HCT116 (cell line): ENCODE results near the gene RNF141. TPM values are rescaled to one million over a fixed set of nuclear protein-coding genes. Genes with fewer than 3 reads are reported as not detected.

Source experiments
- ATAC-seq: fragments of 200-7000 bp; cut with Tn5 transposase; 2 replicates; pipeline ENCODE4 v1.9.1; 2020; ENCODE audit warnings: mild to moderate bottlenecking, moderate library complexity
- BruUV-seq: library from RNA; stranded (reverse); fragments of 400-500 nt; replicated peaks from 2 replicates; lab custom pipeline; 2021; lab: Mats Ljungman, UMichigan
- CTCF ChIA-PET: fragments of 300-600 bp; sonication (Branson Sonifier 250); formaldehyde crosslinking; loops from one replicate; lab custom pipeline; 2021; ENCODE audit warnings: antibody characterized with exemption; lab: Charles Lee
- POLR2A ChIA-PET: fragments of 300-600, 350-600 bp; sonication (Branson Sonifier 250); formaldehyde crosslinking; loops from one replicate; lab custom pipeline; 2021; ENCODE audit warnings: antibody characterized with exemption; lab: Charles Lee
- RAD21 ChIA-PET, 2 experiments: fragments of 300-600 bp; sonication (Branson Sonifier 250); formaldehyde crosslinking; loops; one replicate each; lab custom pipeline; 2023; ENCODE audit warnings: low total read pairs in 2 of 2; ENCODE audit not compliant: uncharacterized antibody in 2 of 2, unreplicated experiment in 2 of 2, low non-redundant PET in 1 of 2; lab: Charles Lee
- DNase-seq: peaks from one replicate; pipeline ENCODE4 v3.0.0-alpha.2; 2010; ENCODE audit warnings: low read depth, low spot score
- H2AFZ ChIP-seq: fragments of 200-600 bp; shearing (Covaris generic), sonication (generic); 2 replicates; pipeline ENCODE4 v1.6.1; 2017; ENCODE audit warnings: low read depth, mixed run types, mixed read lengths, antibody characterized with exemption, low read length; ENCODE audit not compliant: poor library complexity, severe bottlenecking
- H3K27ac ChIP-seq: 2 replicates; pipeline ENCODE4 v1.5.1; 2012; ENCODE audit warnings: low read depth, low read length
- H3K27me3 ChIP-seq: fragments of 200-600 bp; sonication (generic); 2 replicates; pipeline ENCODE4 v1.6.1; 2016; ENCODE audit warnings: mixed run types, low read length, mixed read lengths; ENCODE audit not compliant: insufficient read depth
- H3K36me3 ChIP-seq, 2 experiments: fragments of 200-500 bp in 1 of 2; fragments of 200-600 bp in 1 of 2; sonication (Bioruptor generic) in 1 of 2; sonication (generic) in 1 of 2; 2 replicates each; pipeline versions ENCODE4 v1.5.1 to v1.6.1; 2014 to 2016; ENCODE audit warnings: low read length in 2 of 2, inconsistent platforms in 1 of 2, mixed read lengths in 1 of 2, mixed run types in 1 of 2; ENCODE audit not compliant: insufficient read depth in 2 of 2, control insufficient read depth in 1 of 2
- H3K4me1 ChIP-seq, 2 experiments: fragments of 200-600 bp in 1 of 2; sonication (generic) in 1 of 2; 2 replicates each; pipeline versions ENCODE4 v1.5.1 to v1.6.1; 2012 to 2017; ENCODE audit warnings: low read length in 2 of 2, inconsistent platforms in 1 of 2, mild to moderate bottlenecking in 1 of 2, mixed read lengths in 1 of 2, mixed run types in 1 of 2, moderate library complexity in 1 of 2; ENCODE audit not compliant: insufficient read depth in 2 of 2, control insufficient read depth in 1 of 2
- H3K4me2 ChIP-seq: fragments of 200-600 bp; sonication (generic); 2 replicates; pipeline ENCODE4 v1.6.1; 2017; ENCODE audit warnings: mixed run types, low read length, mixed read lengths
- H3K4me3 ChIP-seq, 2 experiments: fragments of 200-600 bp in 1 of 2; sonication (generic) in 1 of 2; replicated peaks in 1 of 2; 2 replicates each; pipeline ENCODE4 v1.5.1; 2011 to 2016; ENCODE audit warnings: low read length in 2 of 2, control low read depth in 1 of 2, low read depth in 1 of 2, mild to moderate bottlenecking in 1 of 2, mixed read lengths in 1 of 2, mixed run types in 1 of 2
- H3K79me2 ChIP-seq: fragments of 200-600 bp; sonication (generic); 2 replicates; pipeline ENCODE4 v1.6.1; 2017; ENCODE audit warnings: mild to moderate bottlenecking, mixed run types, low read length, moderate library complexity, mixed read lengths; ENCODE audit not compliant: insufficient read depth
- H3K9ac ChIP-seq: fragments of 200-600 bp; sonication (generic); 2 replicates; pipeline ENCODE4 v1.6.1; 2016; ENCODE audit warnings: low read length, mixed read lengths
- H3K9me2 ChIP-seq: fragments of 200-600 bp; sonication (generic), shearing (Covaris generic); 2 replicates; pipeline ENCODE4 v1.6.1; 2017; ENCODE audit warnings: mixed run types, mild to moderate bottlenecking, moderate library complexity; ENCODE audit not compliant: insufficient read depth
- H3K9me3 ChIP-seq, 2 experiments: fragments of 200-500 bp in 1 of 2; fragments of 200-600 bp in 1 of 2; sonication (Bioruptor generic) in 1 of 2; sonication (generic) in 1 of 2; 2 replicates each; pipeline ENCODE4 v1.6.1; 2014 to 2017; ENCODE audit warnings: low read length in 2 of 2, mixed read lengths in 2 of 2, inconsistent platforms in 1 of 2, low read depth in 1 of 2, mild to moderate bottlenecking in 1 of 2, mixed run types in 1 of 2, moderate library complexity in 1 of 2; ENCODE audit not compliant: control insufficient read depth in 1 of 2, insufficient read depth in 1 of 2
- H4K20me1 ChIP-seq: fragments of 200-600 bp; sonication (generic), shearing (Covaris generic); 2 replicates; pipeline ENCODE4 v1.6.1; 2017; ENCODE audit warnings: mixed run types, mild to moderate bottlenecking, moderate library complexity; ENCODE audit not compliant: insufficient read depth
- ATF3 ChIP-seq: IDR thresholded peaks from 2 replicates; pipeline ENCODE4 v1.6.1; 2012
- CBX3 ChIP-seq: IDR thresholded peaks from 2 replicates; pipeline ENCODE4 v1.6.1; 2012; ENCODE audit warnings: low read depth
- CTCF ChIP-seq, 3 experiments: fragments of 200-600 bp in 1 of 3; sonication (generic) in 1 of 3; IDR thresholded peaks in 2 of 3; conservative IDR thresholded peaks in 1 of 3; 2 replicates each; pipeline ENCODE4 v1.5.1; 2012 to 2017; ENCODE audit warnings: low read depth in 2 of 3, low read length in 2 of 3, antibody characterized with exemption in 1 of 3, borderline replicate concordance in 1 of 3, control low read depth in 1 of 3, mild to moderate bottlenecking in 1 of 3, mixed read lengths in 1 of 3, mixed run types in 1 of 3, moderate library complexity in 1 of 3; ENCODE audit not compliant: insufficient read depth in 1 of 3
- EGR1 ChIP-seq: IDR thresholded peaks from 2 replicates; pipeline ENCODE4 v1.6.1; 2012; ENCODE audit warnings: low read depth
- ELF1 ChIP-seq: IDR thresholded peaks from 2 replicates; pipeline ENCODE4 v1.6.1; 2012; ENCODE audit warnings: low read depth, borderline replicate concordance
- EZH2phosphoT487 ChIP-seq: fragments of 200-600 bp; IDR thresholded peaks from 2 replicates; pipeline ENCODE4 v1.6.1; 2018; ENCODE audit warnings: antibody characterized with exemption, borderline replicate concordance
- FOSL1 ChIP-seq: IDR thresholded peaks from 2 replicates; pipeline ENCODE4 v1.6.1; 2012; ENCODE audit warnings: low read depth
- JUND ChIP-seq: IDR thresholded peaks from 2 replicates; pipeline ENCODE4 v1.6.1; 2012
- MAX ChIP-seq: IDR thresholded peaks from 2 replicates; pipeline ENCODE4 v1.6.1; 2012
- SIN3A ChIP-seq: IDR thresholded peaks from 2 replicates; pipeline ENCODE4 v1.6.1; 2012; ENCODE audit warnings: low read depth
- SP1 ChIP-seq: IDR thresholded peaks from 2 replicates; pipeline ENCODE4 v1.6.1; 2012; ENCODE audit warnings: low read depth
- TCF7L2 ChIP-seq: IDR thresholded peaks from 2 replicates; pipeline ENCODE4 v1.7.0; 2011; ENCODE audit warnings: borderline replicate concordance, inconsistent platforms; ENCODE audit not compliant: insufficient read depth, insufficient read length; ENCODE audit errors: extremely low read depth
- YY1 ChIP-seq: IDR thresholded peaks from 2 replicates; pipeline ENCODE4 v1.6.1; 2011; ENCODE audit warnings: low read length, low read depth, moderate library complexity, mild to moderate bottlenecking; ENCODE audit not compliant: insufficient replicate concordance; ENCODE audit errors: extremely low read depth
- ZFX ChIP-seq: fragments of 450-650 bp; IDR thresholded peaks from 2 replicates; pipeline ENCODE4 v1.6.1; 2017
- intact Hi-C: fragments of 100-400 bp; cut with micrococcal nuclease; formaldehyde crosslinking; loops from 2 replicates; pipeline ENCODE4 v1.10.0; 2022
- total RNA-seq: library from RNA; stranded (reverse); gene quantifications from one replicate; pipeline ENCODE4 v1.2.1, GENCODE V29; 2021; ENCODE audit not compliant: unreplicated experiment

Gene RNF141
- total RNA-seq, 1 experiment from 2014 or later: 133 TPM

GRCh38 chr11:10500757-10501684 is 40.0 kb downstream of the RNF141 start:
- CTCF ChIA-PET: no interaction called here
- H3K36me3 ChIP-seq: peaks cover 3 to 63% of the 10 kb centered on the region in 2 experiments
- no peak for DNase-seq

GRCh38 chr11:10499874-10500601 is 40.9 kb downstream of the RNF141 start:
- Histone ChIP-seq H3K4me3 (no peak overlapping the region), H4K20me1 (no peaks in the 10 kb centered on the region), H3K4me2 (no peak overlapping the region), H3K9me3 (no peaks in the 10 kb centered on the region), H3K9me2 (no peaks in the 10 kb centered on the region), H3K27me3 (no peaks in the 10 kb centered on the region), H3K9ac (no peak overlapping the region), H3K36me3 (peaks cover 6 to 55% of the 10 kb centered on the region in 2 experiments), H2AFZ (no peak overlapping the region), H3K4me1 (no peaks in the 10 kb centered on the region), H3K27ac (no peak overlapping the region), H3K79me2 (no peaks in the 10 kb centered on the region)
- ChIA-PET POLR2A (no interaction called here), CTCF (no interaction called here), RAD21 (no interaction called here)
- no peak for DNase-seq
- no peak for ATAC-seq
- no TSS peak for BruUV-seq
- intact Hi-C loops: no loop called here
- TF ChIP-seq ATF3 (no peak), CBX3 (no peak), EGR1 (no peak), SIN3A (no peak), SP1 (no peak), CTCF (IDR thresholded peaks at IDR 0.05 in 2 of 3, conservative IDR thresholded peaks at IDR 0.05 in 1 of 3; ENCODE audit: borderline replicate concordance in 1 of 3, insufficient read depth in 1 of 3, low read depth in 2 of 3, low read length in 2 of 3) (no peak), MAX (no peak), YY1 (no peak), JUND (no peak), TCF7L2 (no peak), ZFX (no peak), FOSL1 (no peak), ELF1 (no peak)

More at GRCh38 chr11:10500757-10501684, 40.0 kb downstream of the RNF141 start:
- Histone ChIP-seq H3K9me2 (no peaks in the 10 kb centered on the region), H3K27ac (no peak overlapping the region), H3K79me2 (no peaks in the 10 kb centered on the region), H3K9ac (no peak overlapping the region), H3K27me3 (no peaks in the 10 kb centered on the region), H2AFZ (no peak overlapping the region), H3K4me3 (no peak overlapping the region), H4K20me1 (no peaks in the 10 kb centered on the region), H3K4me2 (no peak overlapping the region), H3K4me1 (peaks cover 2 to 4% of the 10 kb centered on the region in 2 experiments; a peak in 3 of 4 replicates), H3K9me3 (no peaks in the 10 kb centered on the region)
- POLR2A ChIA-PET: no interaction called here
- RAD21 ChIA-PET: no interaction called here
- intact Hi-C loops: no loop called here
- TF ChIP-seq EZH2phosphoT487: no peak
- no peak for TF ChIP-seq EGR1
- TF ChIP-seq SP1: no peak
- no peak for ATAC-seq
- no TSS peak for BruUV-seq
